WTC11 (cell line): ENCODE results near the gene MTFP1.
"Not testable (repeated sequence)": the region's sequence is repeated elsewhere in the genome, so short reads cannot be mapped to it uniquely, and the experiment has no call there.

Source experiments
- ATF2 ChIP-seq: sonication (generic); formaldehyde crosslinking; IDR thresholded peaks from 2 replicates; pipeline ENCODE4 v1.8.1; 2022; ENCODE audit warnings: low read depth, missing genetic modification reagents, borderline replicate concordance
- ETV6 ChIP-seq: sonication (generic); formaldehyde crosslinking; IDR thresholded peaks from 2 replicates; pipeline ENCODE4 v1.8.1; 2022; ENCODE audit warnings: mild to moderate bottlenecking, missing genetic modification reagents
- FOXJ3 ChIP-seq: sonication (generic); formaldehyde crosslinking; IDR thresholded peaks from 2 replicates; pipeline ENCODE4 v1.9.0; 2021; ENCODE audit warnings: missing genetic modification reagents, mild to moderate bottlenecking, borderline replicate concordance
- GABPB1 ChIP-seq: sonication (generic); formaldehyde crosslinking; IDR thresholded peaks from 2 replicates; pipeline ENCODE4 v1.8.1; 2023; ENCODE audit warnings: mild to moderate bottlenecking, missing genetic modification reagents
- JUN ChIP-seq: sonication (generic); formaldehyde crosslinking; IDR thresholded peaks from 2 replicates; pipeline ENCODE4 v1.8.0; 2023; ENCODE audit warnings: mild to moderate bottlenecking, missing genetic modification reagents
- MYBL2 ChIP-seq: sonication (generic); formaldehyde crosslinking; IDR thresholded peaks from 2 replicates; pipeline ENCODE4 v1.8.1; 2023; ENCODE audit warnings: mild to moderate bottlenecking, moderate library complexity, missing genetic modification reagents
- USF1 ChIP-seq: sonication (generic); formaldehyde crosslinking; IDR thresholded peaks from 2 replicates; pipeline ENCODE4 v1.8.0; 2022; ENCODE audit warnings: mild to moderate bottlenecking, missing genetic modification reagents
- ZNF512 ChIP-seq: sonication (generic); formaldehyde crosslinking; IDR thresholded peaks from 2 replicates; pipeline ENCODE4 v1.8.1; 2022; ENCODE audit warnings: missing genetic modification reagents, borderline replicate concordance
- TF ChIP-seq, protein P1 (sequence below): fragments of 200-600 bp; IDR thresholded peaks from 2 replicates; pipeline ENCODE4 v1.8.0; 2022; ENCODE audit warnings: antibody characterized with exemption
- TF ChIP-seq, protein P2 (sequence below): sonication (generic); formaldehyde crosslinking; IDR thresholded peaks from 2 replicates; pipeline ENCODE4 v1.8.1; 2023; ENCODE audit warnings: mild to moderate bottlenecking, moderate library complexity, missing genetic modification reagents

DNA sequence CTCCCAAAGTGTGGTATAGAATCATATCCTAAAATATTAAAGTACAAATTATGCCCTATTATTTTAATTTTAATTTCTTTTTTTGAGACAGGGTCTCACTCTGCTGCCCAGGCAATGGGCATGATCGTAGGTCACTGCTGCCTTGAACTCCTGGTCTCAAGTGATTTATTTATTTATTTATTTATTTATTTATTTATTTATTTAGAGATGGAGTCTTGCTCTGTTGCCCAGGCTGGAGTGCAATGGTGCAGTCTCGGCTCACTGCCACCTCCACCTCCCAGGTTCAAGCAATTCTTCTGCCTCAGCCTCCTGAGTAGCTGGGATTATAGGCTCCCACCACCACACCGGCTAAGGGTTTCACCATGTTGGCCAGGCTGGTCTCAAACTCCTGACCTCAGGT is 24.5 kb upstream of the MTFP1 start:
- not testable (repeated sequence) for TF ChIP-seq ETV6 (CRISPR knock-in tag); USF1 (CRISPR knock-in tag); GABPB1 (CRISPR knock-in tag); ATF2 (CRISPR knock-in tag); JUN (CRISPR knock-in tag); FOXJ3; MYBL2; ZNF512 (CRISPR knock-in tag)
- TF ChIP-seq, protein P1, sequence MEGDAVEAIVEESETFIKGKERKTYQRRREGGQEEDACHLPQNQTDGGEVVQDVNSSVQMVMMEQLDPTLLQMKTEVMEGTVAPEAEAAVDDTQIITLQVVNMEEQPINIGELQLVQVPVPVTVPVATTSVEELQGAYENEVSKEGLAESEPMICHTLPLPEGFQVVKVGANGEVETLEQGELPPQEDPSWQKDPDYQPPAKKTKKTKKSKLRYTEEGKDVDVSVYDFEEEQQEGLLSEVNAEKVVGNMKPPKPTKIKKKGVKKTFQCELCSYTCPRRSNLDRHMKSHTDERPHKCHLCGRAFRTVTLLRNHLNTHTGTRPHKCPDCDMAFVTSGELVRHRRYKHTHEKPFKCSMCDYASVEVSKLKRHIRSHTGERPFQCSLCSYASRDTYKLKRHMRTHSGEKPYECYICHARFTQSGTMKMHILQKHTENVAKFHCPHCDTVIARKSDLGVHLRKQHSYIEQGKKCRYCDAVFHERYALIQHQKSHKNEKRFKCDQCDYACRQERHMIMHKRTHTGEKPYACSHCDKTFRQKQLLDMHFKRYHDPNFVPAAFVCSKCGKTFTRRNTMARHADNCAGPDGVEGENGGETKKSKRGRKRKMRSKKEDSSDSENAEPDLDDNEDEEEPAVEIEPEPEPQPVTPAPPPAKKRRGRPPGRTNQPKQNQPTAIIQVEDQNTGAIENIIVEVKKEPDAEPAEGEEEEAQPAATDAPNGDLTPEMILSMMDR: not testable (repeated sequence)
- TF ChIP-seq, protein P2, sequence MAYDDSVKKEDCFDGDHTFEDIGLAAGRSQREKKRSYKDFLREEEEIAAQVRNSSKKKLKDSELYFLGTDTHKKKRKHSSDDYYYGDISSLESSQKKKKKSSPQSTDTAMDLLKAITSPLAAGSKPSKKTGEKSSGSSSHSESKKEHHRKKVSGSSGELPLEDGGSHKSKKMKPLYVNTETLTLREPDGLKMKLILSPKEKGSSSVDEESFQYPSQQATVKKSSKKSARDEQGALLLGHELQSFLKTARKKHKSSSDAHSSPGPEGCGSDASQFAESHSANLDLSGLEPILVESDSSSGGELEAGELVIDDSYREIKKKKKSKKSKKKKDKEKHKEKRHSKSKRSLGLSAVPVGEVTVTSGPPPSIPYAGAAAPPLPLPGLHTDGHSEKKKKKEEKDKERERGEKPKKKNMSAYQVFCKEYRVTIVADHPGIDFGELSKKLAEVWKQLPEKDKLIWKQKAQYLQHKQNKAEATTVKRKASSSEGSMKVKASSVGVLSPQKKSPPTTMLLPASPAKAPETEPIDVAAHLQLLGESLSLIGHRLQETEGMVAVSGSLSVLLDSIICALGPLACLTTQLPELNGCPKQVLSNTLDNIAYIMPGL (CRISPR knock-in tag): not testable (repeated sequence)
